ENCODE results near the gene EED.
A peak's percentile ranks its signal among the peaks of the same experiment; 100 is the strongest.
"Not testable (repeated sequence)": the region's sequence is repeated elsewhere in the genome, so short reads cannot be mapped to it uniquely, and the experiment has no call there.

Gene EED

GRCh38 chr11:86209806-86210657 is 34.5 kb upstream of the EED start:
- no peak for ATAC-seq

GRCh38 chr11:86210898-86211297 is 33.7 kb upstream of the EED start:
- Mint-ChIP-seq H3K4me3 (no peak overlapping the region), H3K36me3 (no peaks in the 10 kb centered on the region), H3K27me3 (no peaks in the 10 kb centered on the region), H3K9me3 (peaks cover 4% of the 10 kb centered on the region), H3K27ac (no peak overlapping the region), H3K4me1 (peaks cover 16% of the 10 kb centered on the region)
- ATAC-seq: no peak

More at GRCh38 chr11:86209806-86210657, 34.5 kb upstream of the EED start:
- Mint-ChIP-seq H3K27ac (no peak overlapping the region), H3K9me3 (peaks cover 4% of the 10 kb centered on the region), H3K4me3 (no peak overlapping the region), H3K36me3 (no peaks in the 10 kb centered on the region), H3K4me1 (peaks cover 8% of the 10 kb centered on the region), H3K27me3 (no peaks in the 10 kb centered on the region)

- H3K27ac Mint-ChIP-seq: no peak overlapping the region
- no peaks in the 10 kb centered on the region for H3K36me3 Mint-ChIP-seq
- peaks cover 4% of the 10 kb centered on the region for H3K9me3 Mint-ChIP-seq
- no peaks in the 10 kb centered on the region for H3K27me3 Mint-ChIP-seq
- ATAC-seq: no peak
- no peak overlapping the region for H3K4me3 Mint-ChIP-seq
- peaks cover 16% of the 10 kb centered on the region for H3K4me1 Mint-ChIP-seq
These were observed 32.9 kb upstream of the EED start for GRCh38 chr11:86211619-86212018.

- no peaks in the 10 kb centered on the region for H3K36me3 Mint-ChIP-seq
- no peak for ATAC-seq
- peaks cover 16% of the 10 kb centered on the region for H3K4me1 Mint-ChIP-seq
- H3K4me3 Mint-ChIP-seq: no peak overlapping the region
- H3K27ac Mint-ChIP-seq: no peak overlapping the region
- H3K27me3 Mint-ChIP-seq: no peaks in the 10 kb centered on the region
- H3K9me3 Mint-ChIP-seq: peaks cover 4% of the 10 kb centered on the region
These were observed 32.4 kb upstream of the EED start for GRCh38 chr11:86212019-86212611.

GRCh38 chr11:86214710-86215109 is 29.8 kb upstream of the EED start:
- H3K4me3 Mint-ChIP-seq: peak overlapping the region; percentile 2
- peak overlapping the region; percentile 80 for H3K27ac Mint-ChIP-seq
- no peaks in the 10 kb centered on the region for H3K36me3 Mint-ChIP-seq
- H3K4me1 Mint-ChIP-seq: peaks cover 38% of the 10 kb centered on the region
- no peaks in the 10 kb centered on the region for H3K27me3 Mint-ChIP-seq
- peak; percentile 80 for ATAC-seq
- H3K9me3 Mint-ChIP-seq: peaks cover 4% of the 10 kb centered on the region

GRCh38 chr11:86218125-86219084 is 26.1 kb upstream of the EED start:
- peaks cover 4% of the 10 kb centered on the region for H3K9me3 Mint-ChIP-seq
- no peaks in the 10 kb centered on the region for H3K27me3 Mint-ChIP-seq
- H3K36me3 Mint-ChIP-seq: no peaks in the 10 kb centered on the region
- peak overlapping the region; percentile 93 for H3K27ac Mint-ChIP-seq
- peaks cover 50% of the 10 kb centered on the region for H3K4me1 Mint-ChIP-seq
- ATAC-seq: peak; percentile 13
- peak overlapping the region; percentile 77 for H3K4me3 Mint-ChIP-seq

- peaks cover 6% of the 10 kb centered on the region for H3K9me3 Mint-ChIP-seq
- H3K27me3 Mint-ChIP-seq: no peaks in the 10 kb centered on the region
- H3K36me3 Mint-ChIP-seq: peaks cover 4% of the 10 kb centered on the region
- peaks cover 46% of the 10 kb centered on the region for H3K4me1 Mint-ChIP-seq
- peak; percentile 96 for ATAC-seq
- H3K27ac Mint-ChIP-seq: peak overlapping the region; percentile 93
- H3K4me3 Mint-ChIP-seq: peak overlapping the region; percentile 77
These were observed 25.0 kb upstream of the EED start for GRCh38 chr11:86219311-86220193.

GRCh38 chr11:86220653-86221052 is 23.9 kb upstream of the EED start:
- Mint-ChIP-seq H3K4me3 (peak overlapping the region; percentile 40), H3K27ac (peak overlapping the region; percentile 93), H3K9me3 (peaks cover 7% of the 10 kb centered on the region), H3K36me3 (peaks cover 4% of the 10 kb centered on the region), H3K4me1 (peaks cover 36% of the 10 kb centered on the region), H3K27me3 (no peaks in the 10 kb centered on the region)
- no peak for ATAC-seq

GRCh38 chr11:86222081-86222480 is 22.5 kb upstream of the EED start:
- Mint-ChIP-seq H3K27ac (peak overlapping the region; percentile 93), H3K4me1 (peaks cover 40% of the 10 kb centered on the region), H3K4me3 (no peak overlapping the region), H3K9me3 (peaks cover 7% of the 10 kb centered on the region), H3K36me3 (peaks cover 4% of the 10 kb centered on the region), H3K27me3 (no peaks in the 10 kb centered on the region)
- no peak for ATAC-seq

GRCh38 chr11:86224575-86224974 is 20.0 kb upstream of the EED start:
- not testable (repeated sequence) for H3K36me3 Mint-ChIP-seq, H3K27ac Mint-ChIP-seq, H3K9me3 Mint-ChIP-seq, H3K4me3 Mint-ChIP-seq, H3K27me3 Mint-ChIP-seq, ATAC-seq
- peaks cover 34% of the 10 kb centered on the region for H3K4me1 Mint-ChIP-seq

GRCh38 chr11:86225344-86225743 is 19.2 kb upstream of the EED start:
- ATAC-seq, H3K27ac Mint-ChIP-seq: not testable (repeated sequence)

GRCh38 chr11:86228269-86229038 is 16.1 kb upstream of the EED start:
- ATAC-seq: peak; percentile 36
- Mint-ChIP-seq H3K4me1 (peaks cover 27% of the 10 kb centered on the region), H3K27ac (peak overlapping the region; percentile 63), H3K27me3 (no peaks in the 10 kb centered on the region), H3K9me3 (peaks cover 7% of the 10 kb centered on the region), H3K4me3 (no peak overlapping the region), H3K36me3 (peaks cover 4% of the 10 kb centered on the region)

More at GRCh38 chr11:86225344-86225743, 19.2 kb upstream of the EED start:
- not testable (repeated sequence) for H3K27me3 Mint-ChIP-seq, H3K4me3 Mint-ChIP-seq, H3K36me3 Mint-ChIP-seq, H3K9me3 Mint-ChIP-seq
- peaks cover 30% of the 10 kb centered on the region for H3K4me1 Mint-ChIP-seq

GRCh38 chr11:86229039-86229330 is 15.6 kb upstream of the EED start:
- H3K9me3 Mint-ChIP-seq, H3K27me3 Mint-ChIP-seq, H3K4me3 Mint-ChIP-seq, H3K36me3 Mint-ChIP-seq, ATAC-seq: not testable (repeated sequence)
- H3K27ac Mint-ChIP-seq: peak overlapping the region; percentile 63
- H3K4me1 Mint-ChIP-seq: peaks cover 27% of the 10 kb centered on the region

Data from stimulated activated memory B cell treated with anti-CD40 and anti-IgM and Interleukin-4, amounts not matched to agents 10 μg/mL and 1 μg/mL and 100 μg/mL, for 72 hours (primary cell).